T-helper 2 cell treated with Interferon-gamma antibody and Interleukin-4, amounts not matched to agents 5 μg/mL and 100 μg/mL, for 36 hours (primary cell): ENCODE data around the gene CXXC1.
"Not testable (repeated sequence)": the region's sequence is repeated elsewhere in the genome, so short reads cannot be mapped to it uniquely, and the experiment has no call there.

Experiments
- DNase-seq: peaks from one replicate; pipeline ENCODE4 v3.0.0; 2021; ENCODE audit warnings: low spot score
- H3K27ac Mint-ChIP-seq: one replicate; pipeline ENCODE4 v1.8.0; 2021; ENCODE audit warnings: mild to moderate bottlenecking, mixed read lengths
- H3K27me3 Mint-ChIP-seq: one replicate; pipeline ENCODE4 v1.8.0; 2021; ENCODE audit warnings: low read depth, mixed read lengths
- H3K36me3 Mint-ChIP-seq: one replicate; pipeline ENCODE4 v1.8.0; 2021; ENCODE audit warnings: low read depth, mixed read lengths
- H3K4me1 Mint-ChIP-seq: one replicate; pipeline ENCODE4 v1.8.0; 2021; ENCODE audit warnings: low read depth, mixed read lengths
- H3K4me3 Mint-ChIP-seq: one replicate; pipeline ENCODE4 v1.8.0; 2022; ENCODE audit warnings: mild to moderate bottlenecking, moderate library complexity, mixed read lengths
- H3K9me3 Mint-ChIP-seq: one replicate; pipeline ENCODE4 v1.8.0; 2021; ENCODE audit warnings: mixed read lengths

The CXXC1 gene

DNA sequence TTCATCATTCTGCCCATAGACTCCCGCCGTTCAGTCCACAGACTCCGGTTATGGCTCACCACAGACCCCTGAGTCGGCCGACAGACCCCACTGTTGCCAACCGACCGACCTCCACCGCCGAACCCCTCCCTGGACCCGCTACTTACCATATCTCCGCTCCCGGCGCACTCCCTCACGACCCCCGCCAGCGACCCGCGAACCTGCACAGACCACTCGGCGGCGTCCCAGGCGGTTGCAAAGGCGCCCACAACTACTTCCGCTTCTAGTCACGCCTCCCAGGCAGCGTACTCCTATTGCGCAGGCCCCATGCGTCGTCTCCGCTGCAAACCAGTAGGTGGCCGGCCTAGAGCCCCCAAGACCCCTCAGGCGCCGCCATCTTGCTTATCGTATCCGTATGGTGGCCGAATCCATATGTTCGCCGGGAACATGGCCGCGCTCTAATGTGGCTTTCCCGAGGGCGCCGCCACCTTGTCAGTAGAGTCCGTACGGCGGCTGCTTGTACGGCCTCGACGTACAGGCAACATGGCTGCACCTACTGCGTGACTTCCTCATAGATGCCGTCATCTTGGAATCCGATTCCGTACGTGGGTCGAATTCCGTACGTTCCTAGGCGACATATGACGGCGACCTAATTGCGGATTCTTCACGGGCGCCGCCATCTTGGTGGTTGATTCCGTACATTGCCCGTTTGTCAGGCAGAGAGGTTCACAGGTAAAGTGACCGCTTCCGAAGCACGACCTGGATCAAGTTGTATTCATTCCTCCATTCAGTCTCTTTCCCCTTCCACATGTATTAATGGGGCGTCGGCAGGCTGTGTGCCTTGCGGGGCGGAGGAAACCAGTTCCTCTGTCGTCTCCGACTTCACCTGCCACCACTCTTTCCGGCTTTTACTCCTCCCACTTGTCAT lies at the start of gene CXXC1:
Gene CXXC1 (minus strand): TSS at position 252 of the 907 bp plus-strand sequence. CDS start 103 bp downstream, at position 149.
- no peaks in the 10 kb centered on the region for H3K9me3 Mint-ChIP-seq
- H3K36me3 Mint-ChIP-seq = peaks cover 44% of the 10 kb centered on the region
- H3K27ac Mint-ChIP-seq = peak within 1 kb of the TSS; percentile 97
- peak within 1 kb of the TSS; percentile 96 for H3K4me3 Mint-ChIP-seq
- H3K27me3 Mint-ChIP-seq = no peaks in the 10 kb centered on the region
- DNase-seq = peak; percentile 96
- H3K4me1 Mint-ChIP-seq = peaks cover 28% of the 10 kb centered on the region

DNA sequence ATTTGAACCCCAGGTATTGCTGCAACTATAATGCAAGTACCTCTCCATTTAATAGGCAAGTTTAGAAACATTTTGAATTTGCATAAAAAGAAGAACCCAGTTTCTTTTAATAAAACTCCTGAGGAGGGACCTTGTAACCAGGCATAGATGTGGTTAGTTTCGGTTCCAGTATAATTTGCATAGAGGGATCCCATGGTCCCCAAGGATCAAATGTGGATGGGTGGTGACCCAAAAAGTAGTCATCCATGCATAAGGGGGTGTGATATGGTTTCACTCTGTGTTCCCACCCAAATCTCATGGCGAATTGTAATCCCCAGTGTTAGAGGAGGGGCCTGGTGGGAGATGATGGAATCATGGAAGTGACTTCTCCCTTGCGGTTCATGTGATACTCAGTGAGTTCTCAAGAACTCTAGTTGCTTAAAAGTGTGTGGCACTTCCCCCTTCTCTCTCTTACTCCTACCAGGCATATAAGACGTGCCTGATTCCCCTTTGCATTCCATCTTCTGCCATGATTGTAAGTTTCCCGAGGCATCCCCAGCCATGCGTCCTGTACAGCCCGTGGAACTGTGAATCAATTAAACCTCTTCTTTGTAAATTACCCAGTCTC lies 47.2 kb upstream of the CXXC1 start:
- no peak for DNase-seq
- Mint-ChIP-seq H3K4me1 (no peaks in the 10 kb centered on the region), H3K36me3 (no peaks in the 10 kb centered on the region), H3K9me3 (peaks cover 3% of the 10 kb centered on the region), H3K27ac (no peak overlapping the region), H3K4me3 (no peak overlapping the region), H3K27me3 (peaks cover 15% of the 10 kb centered on the region)

DNA sequence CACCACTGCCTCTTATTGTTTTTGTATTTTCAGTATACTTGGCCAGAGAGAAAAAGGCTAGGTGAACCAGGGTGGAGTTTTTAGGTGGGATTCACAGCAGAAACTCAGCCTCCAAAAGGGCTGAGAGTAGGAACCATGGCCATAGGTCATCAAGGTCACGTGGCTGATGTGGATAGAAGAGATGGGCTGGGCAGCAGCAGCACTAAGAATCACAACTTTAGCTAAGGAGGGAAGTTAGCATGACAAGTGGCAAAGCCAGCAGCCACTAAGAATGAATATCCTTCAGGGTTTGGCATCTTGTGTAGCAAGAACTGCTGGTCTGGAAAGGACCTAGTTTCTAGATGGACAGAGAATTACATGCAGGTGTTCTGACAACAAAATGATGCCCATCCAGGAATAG lies 44.2 kb upstream of the CXXC1 start:
- Mint-ChIP-seq H3K4me3 (no peak overlapping the region), H3K27ac (no peak overlapping the region), H3K4me1 (no peaks in the 10 kb centered on the region), H3K27me3 (peaks cover 23% of the 10 kb centered on the region), H3K9me3 (peaks cover 3% of the 10 kb centered on the region), H3K36me3 (no peaks in the 10 kb centered on the region)
- DNase-seq = no peak

DNA sequence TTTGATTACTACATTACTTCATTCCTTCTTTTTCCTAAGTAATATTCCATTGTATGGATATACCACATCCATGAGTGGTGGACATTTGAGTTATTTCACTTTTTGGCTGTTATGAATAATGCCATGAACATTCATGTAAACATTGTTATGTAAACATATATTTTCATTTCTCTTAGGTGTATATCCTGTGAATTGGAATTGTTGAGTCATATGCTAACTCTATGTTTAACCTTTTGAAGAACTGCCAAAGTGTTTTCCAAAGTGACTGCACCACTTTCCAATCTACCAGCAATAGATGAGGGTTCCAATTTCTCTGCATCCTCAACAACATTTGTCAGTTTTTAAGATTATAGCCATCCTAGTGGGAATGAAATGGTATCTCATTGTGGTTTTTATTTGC lies 42.7 kb upstream of the CXXC1 start:
- Mint-ChIP-seq H3K36me3 (no peaks in the 10 kb centered on the region), H3K27me3 (peaks cover 27% of the 10 kb centered on the region), H3K9me3 (peaks cover 3% of the 10 kb centered on the region), H3K27ac (no peak overlapping the region), H3K4me3 (no peak overlapping the region), H3K4me1 (peaks cover 2% of the 10 kb centered on the region)
- DNase-seq = no peak

DNA sequence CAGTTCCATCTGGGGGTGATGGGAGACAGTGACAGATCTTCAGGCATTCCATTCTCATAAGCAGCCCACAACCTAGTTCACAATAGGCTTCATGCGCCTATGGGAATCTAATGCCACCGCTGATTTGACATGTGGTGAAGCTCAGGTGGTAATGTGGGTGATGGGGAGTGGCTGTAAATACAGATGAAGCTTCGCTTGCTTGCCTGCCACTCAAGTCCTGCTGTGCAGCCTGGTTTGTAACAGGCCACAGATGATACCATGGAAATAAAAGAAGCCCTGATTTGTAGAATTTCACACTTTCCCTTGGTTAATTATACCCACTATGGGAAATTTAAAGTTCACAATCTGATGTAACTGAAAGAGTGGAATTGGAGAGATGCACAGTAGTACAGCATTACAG lies 40.5 kb upstream of the CXXC1 start:
- peaks cover 2% of the 10 kb centered on the region for H3K4me1 Mint-ChIP-seq
- no peak overlapping the region for H3K27ac Mint-ChIP-seq
- peaks cover 29% of the 10 kb centered on the region for H3K27me3 Mint-ChIP-seq
- no peak for DNase-seq
- peaks cover 2% of the 10 kb centered on the region for H3K36me3 Mint-ChIP-seq
- H3K9me3 Mint-ChIP-seq = peaks cover 3% of the 10 kb centered on the region
- no peak overlapping the region for H3K4me3 Mint-ChIP-seq

DNA sequence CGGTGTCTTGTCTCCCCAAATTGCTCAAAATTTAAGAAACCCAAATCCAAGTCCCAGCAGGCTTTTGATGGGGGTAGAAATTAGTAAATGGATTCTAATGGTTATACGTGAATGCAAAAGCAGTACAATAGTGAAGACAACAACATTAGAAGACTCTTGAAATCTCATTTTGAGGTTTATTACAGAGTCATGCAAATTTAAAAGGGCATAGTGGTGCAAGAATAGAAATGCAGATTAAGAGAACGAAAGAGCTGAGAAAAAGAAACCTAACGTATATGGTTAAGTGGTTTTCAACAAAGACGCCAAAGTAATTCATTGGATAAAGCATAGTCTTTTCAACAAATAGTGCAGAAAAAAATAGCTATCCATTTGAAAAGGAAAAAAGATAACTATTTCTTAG lies 33.2 kb upstream of the CXXC1 start:
- peaks cover 5% of the 10 kb centered on the region for H3K9me3 Mint-ChIP-seq
- peak overlapping the region; percentile 83 for H3K27ac Mint-ChIP-seq
- peaks cover 26% of the 10 kb centered on the region for H3K4me1 Mint-ChIP-seq
- H3K4me3 Mint-ChIP-seq = peak overlapping the region; percentile 77
- peaks cover 2% of the 10 kb centered on the region for H3K36me3 Mint-ChIP-seq
- H3K27me3 Mint-ChIP-seq = peaks cover 9% of the 10 kb centered on the region
- DNase-seq = no peak

DNA sequence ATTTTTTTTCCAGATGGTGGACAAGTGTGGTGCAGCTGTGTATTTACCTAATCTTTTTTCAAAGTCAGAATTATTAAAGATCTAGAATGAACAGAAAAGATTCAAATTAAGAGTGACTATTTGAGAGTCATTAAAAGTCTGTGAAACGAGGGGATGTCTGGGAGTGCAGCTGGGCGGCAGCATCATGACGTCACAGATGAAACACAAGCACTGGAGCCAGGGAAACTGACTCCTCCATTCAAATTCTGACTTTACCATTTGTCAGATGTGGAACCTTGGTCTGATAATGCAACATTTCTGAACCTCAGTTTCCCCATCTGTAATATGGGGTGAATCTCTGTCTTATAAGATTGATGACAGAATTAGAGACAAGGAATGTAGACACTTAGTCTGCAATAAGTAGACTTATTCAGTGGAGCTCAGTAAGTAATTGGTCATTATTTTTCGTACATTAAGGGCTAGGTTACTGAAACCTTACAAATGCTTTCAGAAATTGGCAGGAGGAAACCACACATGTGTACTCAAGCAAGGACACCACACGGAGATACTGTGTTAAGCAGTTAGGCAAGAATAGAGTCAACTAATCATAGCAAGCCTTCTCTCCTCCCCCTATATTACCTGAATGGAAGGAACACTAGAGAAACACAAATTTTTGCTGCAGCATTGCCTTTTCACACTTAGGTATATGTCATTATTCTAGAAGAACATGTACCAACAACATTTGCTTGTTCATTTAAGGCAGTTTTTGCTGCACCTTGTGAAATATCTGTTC lies 27.8 kb upstream of the CXXC1 start:
- no peak overlapping the region for H3K27ac Mint-ChIP-seq
- DNase-seq = no peak
- H3K36me3 Mint-ChIP-seq = no peaks in the 10 kb centered on the region
- peaks cover 18% of the 10 kb centered on the region for H3K27me3 Mint-ChIP-seq
- peaks cover 5% of the 10 kb centered on the region for H3K9me3 Mint-ChIP-seq
- H3K4me1 Mint-ChIP-seq = peaks cover 22% of the 10 kb centered on the region
- H3K4me3 Mint-ChIP-seq = no peak overlapping the region

DNA sequence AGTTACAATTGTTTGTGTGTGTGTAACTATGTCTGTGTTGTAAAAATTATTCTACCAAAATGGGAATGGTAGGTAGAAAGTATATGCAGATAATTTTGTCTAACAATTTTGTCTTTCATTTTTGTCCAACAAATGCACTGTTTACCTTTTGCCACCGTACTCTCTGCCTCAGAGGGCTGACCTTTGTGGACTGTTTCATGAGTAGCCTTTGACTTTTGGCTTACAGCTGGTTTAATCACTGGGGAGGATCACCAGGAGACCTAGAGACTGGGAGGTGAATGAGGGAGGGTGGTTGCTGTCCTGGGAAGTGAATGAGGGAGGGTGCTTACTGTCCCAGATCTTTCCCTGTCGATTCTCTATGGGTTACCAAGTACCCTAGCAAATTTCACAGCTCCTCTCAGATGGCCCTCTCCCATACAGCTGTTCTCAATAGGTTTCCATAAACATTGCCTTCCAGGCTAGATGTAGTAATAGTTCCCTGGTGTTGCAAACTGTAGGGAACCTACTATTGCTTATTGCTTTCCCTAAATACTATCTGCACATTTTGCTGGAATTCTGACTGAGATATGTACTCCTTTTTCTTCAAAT lies 26.5 kb upstream of the CXXC1 start:
- no peak overlapping the region for H3K27ac Mint-ChIP-seq
- H3K4me3 Mint-ChIP-seq = no peak overlapping the region
- no peaks in the 10 kb centered on the region for H3K36me3 Mint-ChIP-seq
- peaks cover 22% of the 10 kb centered on the region for H3K27me3 Mint-ChIP-seq
- peaks cover 13% of the 10 kb centered on the region for H3K4me1 Mint-ChIP-seq
- DNase-seq = no peak
- peaks cover 5% of the 10 kb centered on the region for H3K9me3 Mint-ChIP-seq

DNA sequence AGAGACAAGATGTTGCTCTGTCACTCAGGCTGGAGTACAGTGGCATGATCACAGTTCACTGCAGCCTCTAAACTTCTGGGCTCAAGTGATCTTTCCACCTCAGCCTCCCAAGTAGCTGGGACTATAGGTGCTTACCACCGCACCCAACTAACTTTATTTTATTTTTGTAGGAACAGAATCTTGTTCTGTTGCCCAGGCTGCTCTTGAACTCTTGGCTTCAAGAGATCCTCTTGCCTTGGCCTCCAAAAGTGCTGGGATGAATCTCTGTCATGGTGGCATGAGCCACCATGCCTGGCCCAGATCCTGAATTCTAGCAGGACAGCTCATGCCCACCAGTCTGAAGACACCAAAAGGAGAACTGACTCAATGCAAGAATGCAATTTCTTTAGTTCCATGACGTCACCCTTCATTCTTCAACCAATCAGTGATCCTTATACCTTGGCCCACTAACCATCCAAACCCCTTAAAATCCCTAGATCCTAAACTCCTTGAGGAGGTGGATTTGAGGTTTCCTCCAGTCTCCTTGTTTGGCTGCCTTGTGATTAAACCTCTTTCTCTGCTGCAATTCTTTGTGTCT lies 25.6 kb upstream of the CXXC1 start:
- Mint-ChIP-seq H3K36me3 (no peaks in the 10 kb centered on the region), H3K9me3 (peaks cover 7% of the 10 kb centered on the region), H3K27ac (no peak overlapping the region), H3K4me1 (peaks cover 11% of the 10 kb centered on the region), H3K4me3 (no peak overlapping the region), H3K27me3 (peaks cover 19% of the 10 kb centered on the region)
- no peak for DNase-seq

DNA sequence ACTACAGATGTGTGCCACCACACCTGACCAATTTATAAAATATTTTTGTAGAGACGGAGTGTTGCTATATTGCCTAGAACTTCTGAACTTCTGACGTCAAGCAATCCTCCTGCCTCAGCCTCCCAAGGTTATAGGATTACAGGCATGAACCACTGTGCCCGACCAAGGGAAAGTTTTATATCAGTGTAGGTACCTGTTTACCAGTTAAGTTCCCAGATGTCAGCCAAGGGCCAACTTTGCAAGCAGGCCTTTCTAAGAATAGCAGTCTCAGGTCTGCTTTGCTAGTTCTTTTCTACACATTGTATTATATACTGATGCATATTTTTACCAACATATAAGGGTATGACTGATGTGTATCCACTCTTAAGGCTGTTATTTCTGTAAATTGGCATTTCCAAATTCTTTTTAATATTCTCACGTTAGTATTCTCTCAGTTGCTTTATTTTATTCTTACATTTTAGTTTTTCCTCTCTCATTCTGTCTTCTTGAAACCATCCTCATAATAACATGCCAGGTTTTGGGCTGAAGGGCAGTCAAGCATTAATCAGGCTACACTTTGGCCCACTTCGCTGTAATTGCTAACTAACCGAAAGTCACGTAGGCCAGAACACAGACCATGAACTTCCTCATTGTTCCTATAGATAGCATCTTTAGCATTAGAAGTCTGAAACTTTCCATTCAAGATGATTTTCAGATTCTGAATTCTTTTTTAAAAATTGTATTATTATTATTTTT lies 25.0 kb upstream of the CXXC1 start:
- Mint-ChIP-seq H3K27ac (no peak overlapping the region), H3K9me3 (peaks cover 7% of the 10 kb centered on the region), H3K4me1 (peaks cover 17% of the 10 kb centered on the region), H3K27me3 (peaks cover 19% of the 10 kb centered on the region), H3K4me3 (no peak overlapping the region), H3K36me3 (no peaks in the 10 kb centered on the region)
- no peak for DNase-seq

DNA sequence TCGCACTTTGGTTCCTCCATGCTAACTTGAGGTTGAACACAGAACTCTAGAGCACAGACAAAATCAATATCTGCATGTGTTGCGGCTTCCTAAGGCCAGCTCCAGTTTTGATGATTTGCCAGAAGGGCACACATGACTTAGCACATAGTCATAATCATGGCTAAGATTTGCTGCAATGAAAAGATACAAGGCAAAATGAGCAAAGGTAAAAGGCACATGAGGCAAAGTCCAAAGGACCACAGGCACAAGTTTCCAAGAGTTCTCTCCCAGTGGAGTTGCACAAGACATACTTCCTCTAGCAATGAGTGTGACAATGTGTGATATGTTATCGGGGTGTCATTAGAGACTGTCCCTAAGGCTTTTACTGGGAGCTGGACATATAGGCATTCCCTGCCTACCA lies 24.2 kb upstream of the CXXC1 start:
- Mint-ChIP-seq H3K9me3 (peaks cover 2% of the 10 kb centered on the region), H3K27me3 (peaks cover 19% of the 10 kb centered on the region), H3K4me1 (peaks cover 25% of the 10 kb centered on the region), H3K27ac (no peak overlapping the region), H3K4me3 (no peak overlapping the region), H3K36me3 (no peaks in the 10 kb centered on the region)
- no peak for DNase-seq

DNA sequence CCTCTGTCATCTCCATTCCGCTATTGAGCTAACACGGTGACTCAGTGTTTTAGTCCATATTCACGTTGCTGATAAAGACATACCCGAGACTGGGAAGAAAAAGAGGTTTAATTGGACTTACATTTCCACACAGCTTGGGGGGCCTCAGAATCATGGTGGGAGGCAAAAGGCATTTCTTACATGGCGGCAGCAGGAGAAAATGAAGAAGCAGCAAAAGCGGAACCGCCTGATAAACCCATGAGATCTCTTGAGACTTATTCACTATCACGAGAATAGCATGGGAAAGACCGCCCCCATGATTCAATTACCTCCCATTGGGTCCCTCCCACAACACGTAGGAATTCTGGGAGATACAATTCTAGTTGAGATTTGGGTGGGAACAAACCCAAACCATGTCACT lies 22.6 kb upstream of the CXXC1 start:
- H3K4me3 Mint-ChIP-seq = no peak overlapping the region
- H3K4me1 Mint-ChIP-seq = peaks cover 25% of the 10 kb centered on the region
- H3K9me3 Mint-ChIP-seq = peaks cover 12% of the 10 kb centered on the region
- H3K36me3 Mint-ChIP-seq = no peaks in the 10 kb centered on the region
- peaks cover 24% of the 10 kb centered on the region for H3K27me3 Mint-ChIP-seq
- DNase-seq = no peak
- no peak overlapping the region for H3K27ac Mint-ChIP-seq

DNA sequence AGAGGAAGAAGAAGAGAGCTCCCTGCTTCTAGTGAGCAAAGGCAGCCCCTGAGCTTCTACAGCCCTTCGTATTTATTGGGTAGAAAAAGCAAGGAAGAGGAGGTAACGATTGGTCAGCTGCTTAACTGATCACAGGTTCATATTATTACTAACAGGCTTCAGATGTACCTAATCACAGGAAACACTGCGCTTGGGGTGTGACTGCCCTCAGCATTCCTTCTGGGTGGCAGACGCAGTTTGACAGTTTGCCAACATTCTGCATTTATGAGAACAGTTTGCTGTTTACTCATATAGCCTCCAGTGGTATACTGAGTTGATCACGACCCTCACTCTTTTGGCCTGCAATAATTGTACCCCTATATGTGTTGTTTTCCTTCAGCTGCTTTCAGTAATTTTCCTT lies 21.4 kb upstream of the CXXC1 start:
- not testable (repeated sequence) for H3K4me3 Mint-ChIP-seq

More for the DNA sequence above, 21.4 kb upstream of the CXXC1 start:
- peaks cover 17% of the 10 kb centered on the region for H3K9me3 Mint-ChIP-seq
- H3K4me1 Mint-ChIP-seq = peaks cover 25% of the 10 kb centered on the region
- not testable (repeated sequence) for H3K36me3 Mint-ChIP-seq, DNase-seq, H3K27ac Mint-ChIP-seq
- peaks cover 24% of the 10 kb centered on the region for H3K27me3 Mint-ChIP-seq
